GM21717 (cell line): Measurements from ENCODE around the gene CST11.

ENCODE experiments used
- ATAC-seq: cut with Tn5 transposase; IDR thresholded peaks from one replicate; pipeline ENCODE4 v1.9.1; 2021; ENCODE audit warnings: mild to moderate bottlenecking, moderate library complexity; ENCODE audit not compliant: unreplicated experiment

Gene CST11

GRCh38 chr20:23454816-23455215, 2.1 kb upstream of the CST11 start:
- no peak for ATAC-seq

- ATAC-seq, result no peak
These were observed 1.2 kb upstream of the CST11 start for GRCh38 chr20:23453549-23454543.

GRCh38 chr20:23451956-23452487, 654 bp downstream of the CST11 start:
- ATAC-seq, result no peak

GRCh38 chr20:23450877-23451276, 1.8 kb downstream of the CST11 start:
- ATAC-seq, result no peak

GRCh38 chr20:23449421-23449820, 3.3 kb downstream of the CST11 start:
- ATAC-seq, result no peak

GRCh38 chr20:23448167-23448566, 4.5 kb downstream of the CST11 start:
- no peak for ATAC-seq

- ATAC-seq, result no peak
These were observed 6.2 kb downstream of the CST11 start for GRCh38 chr20:23446505-23446904.

GRCh38 chr20:23445596-23446217, 7.0 kb downstream of the CST11 start:
- no peak for ATAC-seq

GRCh38 chr20:23444859-23445258, 7.8 kb downstream of the CST11 start:
- no peak for ATAC-seq

GRCh38 chr20:23442436-23442835, 10.2 kb downstream of the CST11 start:
- ATAC-seq, result no peak

- ATAC-seq, result no peak
These were observed 10.8 kb downstream of the CST11 start for GRCh38 chr20:23441850-23442313.

- no peak for ATAC-seq
These were observed 12.7 kb downstream of the CST11 start for GRCh38 chr20:23440004-23440403.

GRCh38 chr20:23438661-23439060, 14.0 kb downstream of the CST11 start:
- ATAC-seq, result no peak

GRCh38 chr20:23437126-23437899, 15.4 kb downstream of the CST11 start:
- no peak for ATAC-seq

- no peak for ATAC-seq
These were observed 16.0 kb downstream of the CST11 start for GRCh38 chr20:23436681-23437080.

- ATAC-seq, result no peak
These were observed 16.8 kb downstream of the CST11 start for GRCh38 chr20:23435626-23436539.

- no peak for ATAC-seq
These were observed 18.0 kb downstream of the CST11 start for GRCh38 chr20:23434521-23435313.

- no peak for ATAC-seq
These were observed 19.0 kb downstream of the CST11 start for GRCh38 chr20:23433628-23434027.

GRCh38 chr20:23425129-23425528, 27.5 kb downstream of the CST11 start:
- ATAC-seq, result no peak
